GM12878 (cell line): ENCODE data around the gene PLEKHA5. TPM values are rescaled to one million over a fixed set of nuclear protein-coding genes. Genes with fewer than 3 reads are reported as not detected.

Source experiments
- ATAC-seq: fragments of 200-7000 bp; cut with Tn5 transposase; 3 replicates; pipeline ENCODE4 v1.9.1; 2020; ENCODE audit warnings: mild to moderate bottlenecking, moderate library complexity
- BruUV-seq: library from RNA; stranded (reverse); fragments of 400-500 nt; replicated peaks from 2 replicates; lab custom pipeline; 2021; lab: Mats Ljungman, UMichigan
- CTCF ChIA-PET: fragments of 300-600 bp; sonication (Branson Sonifier 250); formaldehyde crosslinking; extraction: SDS; loops from one replicate; lab custom pipeline; 2021; ENCODE audit warnings: inconsistent platforms; lab: Yijun Ruan, JAX
- POLR2A ChIA-PET: fragments of 350-600 bp; formaldehyde crosslinking; extraction: SDS; loops from one replicate; lab custom pipeline; 2021; ENCODE audit warnings: inconsistent platforms; lab: Charles Lee
- RAD21 ChIA-PET: fragments of 300-600 bp; sonication (Branson Sonifier 250); formaldehyde crosslinking; loops from one replicate; lab custom pipeline; 2023; ENCODE audit warnings: antibody characterized with exemption; ENCODE audit not compliant: unreplicated experiment; lab: Charles Lee
- SMC1A ChIA-PET: fragments of 300-600 bp; sonication (Branson Sonifier 250); formaldehyde crosslinking; loops from one replicate; lab custom pipeline; 2023; ENCODE audit not compliant: unreplicated experiment, uncharacterized antibody; lab: Charles Lee
- DNase-seq: peaks from one replicate; pipeline ENCODE4 v3.0.0-alpha.2; 2011; ENCODE audit warnings: low read depth, low spot score
- FAIRE-seq: peaks from 3 replicates; lab custom pipeline; 2011; peaks lifted over from hg19 to GRCh38; lab: Jason Lieb, UNC
- H2AFZ ChIP-seq: 2 replicates; pipeline ENCODE4 v1.6.0; 2011; ENCODE audit warnings: low read depth, low read length, control low read depth; ENCODE audit not compliant: control insufficient read depth
- H3K27ac ChIP-seq: 2 replicates; pipeline ENCODE4 v1.5.1; 2011; ENCODE audit warnings: control low read depth; ENCODE audit not compliant: control insufficient read depth, insufficient read depth
- H3K27me3 ChIP-seq, 2 experiments: replicated peaks in 1 of 2; 2 replicates each; pipeline versions ENCODE4 v1.6.0 to v1.6.1; 2011; ENCODE audit warnings: low read length in 1 of 2; ENCODE audit not compliant: control insufficient read depth in 2 of 2, insufficient read depth in 2 of 2
- H3K36me3 ChIP-seq, 2 experiments: 2 replicates each; pipeline ENCODE4 v1.5.1; 2011; ENCODE audit warnings: low read length in 1 of 2; ENCODE audit not compliant: control insufficient read depth in 2 of 2, insufficient read depth in 2 of 2
- H3K4me1 ChIP-seq: 2 replicates; pipeline ENCODE4 v1.6.1; 2011; ENCODE audit warnings: mild to moderate bottlenecking, low read length, moderate library complexity, mixed read lengths; ENCODE audit not compliant: control insufficient read depth, insufficient read depth
- H3K4me2 ChIP-seq: 2 replicates; pipeline ENCODE4 v1.6.0; 2011; ENCODE audit warnings: control low read depth; ENCODE audit not compliant: control insufficient read depth, insufficient read depth
- H3K4me3 ChIP-seq: fragments of 200-600 bp; sonication (generic); 2 replicates; pipeline ENCODE4 v1.5.1; 2016
- H3K79me2 ChIP-seq: 2 replicates; pipeline ENCODE4 v1.6.0; 2011; ENCODE audit warnings: low read length; ENCODE audit not compliant: control insufficient read depth, insufficient read depth
- H3K9ac ChIP-seq: 2 replicates; pipeline ENCODE4 v1.8.0; 2011; ENCODE audit warnings: low read length, control low read depth, mixed read lengths; ENCODE audit not compliant: control insufficient read depth, insufficient read depth
- H3K9me3 ChIP-seq: replicated peaks from 3 replicates; pipeline ENCODE4 v1.5.1; 2011; ENCODE audit warnings: mild to moderate bottlenecking, low read length; ENCODE audit not compliant: control insufficient read depth, insufficient read depth
- H4K20me1 ChIP-seq: 2 replicates; pipeline ENCODE4 v1.6.0; 2011; ENCODE audit not compliant: control insufficient read depth, insufficient read depth
- BHLHE40 ChIP-seq, 2 experiments: fragments of 450-650 bp in 1 of 2; IDR thresholded peaks; 2 replicates each; pipeline ENCODE4 v1.6.1; 2011 to 2017; ENCODE audit warnings: low read depth in 2 of 2, borderline replicate concordance in 1 of 2, improper control_type of control experiment in 1 of 2, low read length in 1 of 2, mild to moderate bottlenecking in 1 of 2
- CHD1 ChIP-seq: IDR thresholded peaks from 2 replicates; pipeline ENCODE4 v1.6.1; 2012; ENCODE audit warnings: low read depth, low read length, improper control_type of control experiment
- EED ChIP-seq: sonication (generic); IDR thresholded peaks from 2 replicates; pipeline ENCODE4 v1.6.1; 2016; ENCODE audit warnings: antibody characterized with exemption, low read depth
- EP300 ChIP-seq, 2 experiments: fragments of 150-350 bp in 1 of 2; IDR thresholded peaks; 2 replicates each; pipeline ENCODE4 v1.6.1; 2011 to 2012; ENCODE audit warnings: low read depth in 2 of 2, low read length in 2 of 2, borderline replicate concordance in 1 of 2, improper control_type of control experiment in 1 of 2, inconsistent platforms in 1 of 2; ENCODE audit not compliant: control insufficient read depth in 1 of 2
- FOXM1 ChIP-seq: IDR thresholded peaks from 2 replicates; pipeline ENCODE4 v1.6.1; 2012; ENCODE audit warnings: low read depth, mild to moderate bottlenecking, inconsistent platforms, low read length, moderate library complexity
- GABPA ChIP-seq: IDR thresholded peaks from 2 replicates; pipeline ENCODE4 v1.6.1; 2014; ENCODE audit warnings: antibody characterized with exemption, low read depth, mild to moderate bottlenecking, inconsistent platforms
- HCFC1 ChIP-seq: fragments of 150-350 bp; IDR thresholded peaks from 2 replicates; pipeline ENCODE4 v1.6.1; 2014; ENCODE audit warnings: low read length
- HDAC6 ChIP-seq: fragments of 200-600 bp; sonication (generic); IDR thresholded peaks from one replicate; pipeline ENCODE4 v1.8.0; 2017; ENCODE audit warnings: antibody characterized with exemption; ENCODE audit not compliant: unreplicated experiment
- MAX ChIP-seq: IDR thresholded peaks from 2 replicates; pipeline ENCODE4 v1.6.1; 2012; ENCODE audit warnings: low read depth, low read length, improper control_type of control experiment
- MTA2 ChIP-seq: fragments of 450-650 bp; IDR thresholded peaks from 2 replicates; pipeline ENCODE4 v1.6.1; 2016; ENCODE audit warnings: low read depth, mild to moderate bottlenecking, moderate library complexity
- NR2C2 ChIP-seq: IDR thresholded peaks from 2 replicates; pipeline ENCODE4 v1.6.1; 2011; ENCODE audit warnings: borderline replicate concordance, low read depth; ENCODE audit not compliant: control insufficient read depth, insufficient read length
- NRF1 ChIP-seq: conservative IDR thresholded peaks from 2 replicates; pipeline ENCODE4 v1.6.1; 2011; ENCODE audit warnings: mild to moderate bottlenecking, low read depth, low read length, improper control_type of control experiment
- PAX8 ChIP-seq: fragments of 450-650 bp; IDR thresholded peaks from 2 replicates; pipeline ENCODE4 v1.6.1; 2017; ENCODE audit warnings: mild to moderate bottlenecking, moderate library complexity
- RFX5 ChIP-seq: IDR thresholded peaks from 2 replicates; pipeline ENCODE4 v1.6.1; 2011; ENCODE audit warnings: low read depth, low read length, improper control_type of control experiment
- SMARCA5 ChIP-seq: fragments of 450-650 bp; IDR thresholded peaks from 2 replicates; pipeline ENCODE4 v1.6.1; 2017; ENCODE audit warnings: mild to moderate bottlenecking
- SRF ChIP-seq, 2 experiments: IDR thresholded peaks; 2 replicates each; pipeline ENCODE4 v1.6.1; 2011; ENCODE audit warnings: low read depth in 2 of 2, low read length in 2 of 2, mild to moderate bottlenecking in 1 of 2, moderate library complexity in 1 of 2
- ZBTB11 ChIP-seq: fragments of 450-650 bp; formaldehyde crosslinking; IDR thresholded peaks from 2 replicates; pipeline ENCODE4 v1.5.0; 2022; ENCODE audit warnings: mild to moderate bottlenecking, missing genetic modification characterization
- ZBTB4 ChIP-seq: fragments of 450-650 bp; formaldehyde crosslinking; IDR thresholded peaks from 2 replicates; pipeline ENCODE4 v1.4.0; 2022; ENCODE audit warnings: mild to moderate bottlenecking, moderate library complexity
- WGBS: methylation state at CpG from one replicate; pipeline ENCODE4 v1.1.6; 2016; ENCODE audit warnings: low lambda C conversion rate; ENCODE audit not compliant: insufficient replicate concordance, insufficient coverage; ENCODE audit errors: missing lambda C conversion rate; 5-methylcytosine and 5-hydroxymethylcytosine counted together
- in situ Hi-C: fragments of 300-500 bp; cut with MboI; formaldehyde crosslinking; loops from 9 replicates; pipeline ENCODE4 v1.14.3; 2018; ENCODE audit warnings: mixed read lengths
- intact Hi-C: fragments of 100-400 bp; cut with micrococcal nuclease; formaldehyde crosslinking; loops from one replicate; pipeline ENCODE4 v1.14.2; 2022; ENCODE audit not compliant: unreplicated experiment
- polyA plus RNA-seq, 11 experiments: library from polyadenylated mRNA; depleted of rRNA in 4 of 11; unstranded in 6 of 11; stranded (reverse) in 5 of 11; fragments of >200 nt; fragmentation: Nextera tagmentation in 4 of 11; fragmentation: Illumina TruSeq in 1 of 11; extraction: Ambion mirVana in 4 of 11; extraction: Trizol in 1 of 11; gene quantifications; 1 replicate in 1 of 11; 2 replicates in 10 of 11; pipeline versions ENCODE4 v1.2.1 to v1.2.3, GENCODE V29; 2011 to 2016; ENCODE audit warnings: inconsistent platforms in 2 of 11, missing spikeins in 2 of 11, low read depth in 1 of 11
- total RNA-seq, 4 experiments: library from RNA; depleted of rRNA in 3 of 4; stranded (reverse); fragments of >200 nt in 3 of 4; fragmentation: Illumina TruSeq in 1 of 4; extraction: Trizol in 1 of 4; gene quantifications; 2 replicates each; pipeline versions ENCODE4 v1.2.1 to v1.2.3, GENCODE V29; 2013 to 2021

The PLEKHA5 gene
- total and polyA plus RNA-seq, 10 of the 15 experiments (the other 5 are each of a cell fraction or from before 2014, with no cell fraction given): 0.09 to 0.33 (median 0.18) TPM; not detected in 3

- H3K9ac ChIP-seq: no peak overlapping the region
- intact Hi-C loops: no loop called here
- no peak overlapping the region for H2AFZ ChIP-seq
- no peak overlapping the region for H3K27ac ChIP-seq
- H3K4me3 ChIP-seq: no peak overlapping the region
- in situ Hi-C loops: no loop called here
- POLR2A ChIA-PET: no interaction called here
- FAIRE-seq: no peak
- no peaks in the 10 kb centered on the region for H3K27me3 ChIP-seq
- H3K79me2 ChIP-seq: no peaks in the 10 kb centered on the region
- no peaks in the 10 kb centered on the region for H3K36me3 ChIP-seq
- SMC1A ChIA-PET: no interaction called here
- no peaks in the 10 kb centered on the region for H4K20me1 ChIP-seq
- H3K9me3 ChIP-seq: no peaks in the 10 kb centered on the region
- RAD21 ChIA-PET: no interaction called here
- no TSS peak for BruUV-seq
- 0% methylated on average over 1 of the region's 1 CpG for WGBS
- no peaks in the 10 kb centered on the region for H3K4me1 ChIP-seq
- ATAC-seq: no peak
- DNase-seq: no peak
- H3K4me2 ChIP-seq: no peak overlapping the region
- CTCF ChIA-PET: interaction anchor here (0.8 kb wide), 1 partner anchor 8 kb away, joined by 3 read pairs; no protein-coding TSS in a partner anchor
- TF ChIP-seq GABPA (no peak), MTA2 (no peak), EED (no peak), NR2C2 (no peak), FOXM1 (no peak), ZBTB4 (CRISPR knock-in tag) (no peak), HDAC6 (no peak), HCFC1 (no peak), NRF1 (no peak), RFX5 (no peak), CHD1 (no peak), ZBTB11 (CRISPR knock-in tag) (no peak), EP300 (IDR thresholded peaks at IDR 0.05; ENCODE audit: borderline replicate concordance in 1 of 2, control insufficient read depth in 1 of 2, low read depth in 2 of 2, low read length in 2 of 2) (no peak), SMARCA5 (no peak), BHLHE40 (IDR thresholded peaks at IDR 0.05; ENCODE audit: borderline replicate concordance in 1 of 2, low read depth in 2 of 2, low read length in 1 of 2) (no peak), SRF (IDR thresholded peaks at IDR 0.05; ENCODE audit: low read depth in 2 of 2, low read length in 2 of 2) (no peak), PAX8 (no peak), MAX (no peak)
Measured at GRCh38 chr12:19301688-19302087, 172.2 kb downstream of the PLEKHA5 start.
